D721Med (cell line): ENCODE measurements around the gene TRIML1.
A peak's percentile ranks its signal among the peaks of the same experiment; 100 is the strongest.

Experiments
- DNase-seq: peaks from one replicate; pipeline ENCODE4 v3.0.0; 2011; ENCODE audit warnings: low spot score; ENCODE audit not compliant: insufficient read length
- FAIRE-seq: peaks from 2 replicates; lab custom pipeline; 2011; peaks lifted over from hg19 to GRCh38; lab: Jason Lieb, UNC
- CTCF ChIP-seq: IDR thresholded peaks from 2 replicates; pipeline ENCODE4 v1.5.1; 2012; ENCODE audit warnings: mild to moderate bottlenecking, control low read depth; ENCODE audit not compliant: insufficient read depth; ENCODE audit errors: missing control alignments

Gene TRIML1

GRCh38 chr4:188190461-188190860 is 51.2 kb downstream of the TRIML1 start:
- FAIRE-seq = no peak
- no peak for DNase-seq
- TF ChIP-seq CTCF = no peak

- TF ChIP-seq CTCF = no peak
Observed at GRCh38 chr4:188194421-188194820, 55.2 kb downstream of the TRIML1 start.

GRCh38 chr4:188195389-188195985 is 56.2 kb downstream of the TRIML1 start:
- no peak for TF ChIP-seq CTCF
- DNase-seq (no peak), FAIRE-seq (no peak)

More at GRCh38 chr4:188194421-188194820, 55.2 kb downstream of the TRIML1 start:
- DNase-seq = no peak
- FAIRE-seq = no peak

GRCh38 chr4:188196134-188196735 is 57.0 kb downstream of the TRIML1 start:
- peak; percentile 60 for FAIRE-seq
- peak; percentile 54 for DNase-seq
- no peak for TF ChIP-seq CTCF
